Stimulated activated CD8-positive, alpha-beta memory T cell treated with anti-CD3 and anti-CD28 coated beads, Interleukin-12 subunit alpha, Interleukin-12 subunit beta, amount 100 ng/mL, for 1 hour (primary cell): ENCODE data around the gene ZSCAN18.
"Not testable (repeated sequence)": the region's sequence is repeated elsewhere in the genome, so short reads cannot be mapped to it uniquely, and the experiment has no call there.

Experiments
- DNase-seq: peaks from one replicate; pipeline ENCODE4 v3.0.0-alpha.2; 2020; ENCODE audit warnings: low read depth

ZSCAN18 gene, protein sequence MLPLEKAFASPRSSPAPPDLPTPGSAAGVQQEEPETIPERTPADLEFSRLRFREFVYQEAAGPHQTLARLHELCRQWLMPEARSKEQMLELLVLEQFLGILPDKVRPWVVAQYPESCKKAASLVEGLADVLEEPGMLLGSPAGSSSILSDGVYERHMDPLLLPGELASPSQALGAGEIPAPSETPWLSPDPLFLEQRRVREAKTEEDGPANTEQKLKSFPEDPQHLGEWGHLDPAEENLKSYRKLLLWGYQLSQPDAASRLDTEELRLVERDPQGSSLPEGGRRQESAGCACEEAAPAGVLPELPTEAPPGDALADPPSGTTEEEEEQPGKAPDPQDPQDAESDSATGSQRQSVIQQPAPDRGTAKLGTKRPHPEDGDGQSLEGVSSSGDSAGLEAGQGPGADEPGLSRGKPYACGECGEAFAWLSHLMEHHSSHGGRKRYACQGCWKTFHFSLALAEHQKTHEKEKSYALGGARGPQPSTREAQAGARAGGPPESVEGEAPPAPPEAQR

DNA sequence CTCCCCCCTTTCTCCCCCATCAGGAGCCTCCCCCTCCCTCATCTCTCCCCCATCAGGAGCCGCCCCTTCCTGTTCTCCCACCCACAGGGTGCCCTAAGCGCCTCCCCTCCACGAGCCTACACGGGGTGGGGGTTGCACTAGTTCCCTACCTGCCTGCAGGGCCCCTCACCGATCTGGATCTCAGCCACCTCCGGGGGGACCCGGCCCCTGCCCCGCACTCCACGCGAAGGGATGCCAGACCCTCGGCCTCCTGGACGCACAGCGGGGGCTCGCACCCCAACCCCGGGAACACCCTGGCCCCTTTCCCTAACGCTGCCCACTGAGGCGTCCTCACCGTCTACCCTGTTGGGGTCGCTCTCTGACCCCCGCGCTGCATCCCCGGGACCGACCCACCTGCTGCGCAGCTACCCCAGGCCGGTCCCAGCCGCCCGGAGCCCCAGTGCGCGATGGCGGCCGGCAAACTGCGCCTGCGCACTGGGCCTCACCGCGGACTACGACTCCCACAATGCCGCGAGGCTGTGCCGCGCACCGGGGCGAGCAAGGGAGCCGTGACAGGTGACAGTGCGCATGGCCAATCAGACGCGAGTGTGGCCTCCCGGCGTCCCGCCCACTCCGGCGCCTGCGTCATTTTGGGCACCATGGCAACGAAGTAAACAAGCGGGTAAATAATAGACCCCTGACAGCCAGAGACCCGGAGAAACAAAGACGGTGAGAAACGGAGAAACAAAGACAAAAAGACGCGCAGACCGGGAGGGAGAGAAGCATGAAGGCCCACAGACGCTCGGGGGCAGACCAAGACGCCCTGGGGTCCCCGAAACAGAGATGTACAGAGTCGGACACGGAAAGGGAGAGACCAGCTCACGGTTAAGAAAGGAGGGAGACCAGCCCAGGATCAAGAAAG, at the start of gene ZSCAN18:
TSS of gene ZSCAN18 (minus strand) at position 451 of the 901 bp plus-strand sequence. CDS start 7,964 bp downstream, outside the sequence.
- peak; percentile 97 for DNase-seq

DNA sequence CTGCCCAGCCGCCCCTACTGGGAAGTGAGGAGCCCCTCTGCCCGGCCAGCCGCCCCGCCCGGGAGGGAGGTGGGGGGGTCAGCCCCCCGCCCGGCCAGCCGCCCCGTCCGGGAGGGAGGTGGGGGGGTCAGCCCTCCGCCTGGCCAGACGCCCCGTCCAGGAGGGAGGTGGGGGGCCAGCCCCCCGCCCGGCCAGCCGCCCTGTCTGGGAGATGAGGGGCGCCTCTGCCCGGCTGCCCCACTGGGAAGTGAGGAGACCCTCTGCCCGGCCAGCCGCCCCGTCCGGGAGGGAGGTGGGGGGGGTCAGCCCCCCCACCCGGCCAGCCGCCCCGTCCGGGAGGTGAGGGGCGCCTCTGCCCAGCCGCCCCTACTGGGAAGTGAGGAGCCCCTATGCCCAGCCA, 49.4 kb upstream of the ZSCAN18 start:
- not testable (repeated sequence) for DNase-seq

DNA sequence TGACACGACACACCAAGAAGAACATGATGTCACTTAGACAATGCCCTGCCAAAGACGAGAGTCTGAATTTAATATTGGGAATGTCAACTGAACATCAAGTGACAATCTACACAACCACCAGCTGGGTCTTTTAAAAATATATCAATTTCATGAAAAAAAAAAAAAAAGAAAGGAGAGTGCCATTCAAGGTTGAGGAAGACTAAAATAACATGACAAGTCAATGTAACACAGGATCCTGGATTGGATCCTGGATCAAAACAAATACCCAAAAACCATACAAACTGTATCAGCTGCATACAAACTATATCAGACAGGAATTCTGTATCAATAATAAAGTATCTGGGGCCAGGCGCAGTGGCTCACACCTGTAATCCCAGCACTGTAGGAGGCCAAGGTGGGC, 47.8 kb upstream of the ZSCAN18 start:
- no peak for DNase-seq

DNA sequence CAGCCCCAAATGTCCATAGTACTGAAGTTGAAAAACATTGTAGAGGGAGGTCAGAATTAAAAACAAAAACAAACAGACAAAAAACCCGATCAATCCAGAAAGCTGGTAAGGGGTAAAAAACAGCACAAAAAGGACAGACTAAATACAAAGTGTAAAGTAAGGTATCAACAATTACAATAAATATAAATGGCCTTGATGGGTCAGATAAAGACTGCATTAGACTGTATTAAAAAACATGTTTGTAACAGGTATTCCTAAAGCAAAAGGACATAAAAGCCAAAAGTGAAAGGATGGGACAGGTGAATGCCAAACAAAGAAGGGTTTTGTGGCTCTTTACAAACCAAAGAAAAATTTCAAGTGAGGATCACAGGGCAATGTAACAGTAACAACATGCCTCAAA, 36.2 kb upstream of the ZSCAN18 start:
- no peak for DNase-seq

DNA sequence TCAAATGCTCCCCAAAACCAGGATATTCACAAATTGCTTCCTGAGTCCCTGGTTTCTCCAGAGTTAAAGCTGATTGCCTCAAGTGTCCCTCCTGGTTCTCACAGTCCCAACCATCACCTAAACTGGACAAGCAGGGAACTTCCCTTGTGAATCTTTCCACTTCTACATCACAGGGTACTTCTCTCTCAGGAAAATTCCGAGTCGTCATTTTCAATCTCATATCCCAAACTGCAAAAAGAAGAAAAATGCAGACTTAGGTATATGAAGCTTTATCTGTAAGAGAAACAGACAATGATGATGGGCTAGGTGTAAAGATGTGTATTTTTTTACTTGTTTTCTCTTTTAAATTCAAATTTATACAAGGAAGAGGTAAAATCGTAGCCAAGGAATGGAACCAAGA, 31.3 kb upstream of the ZSCAN18 start:
- DNase-seq = no peak

DNA sequence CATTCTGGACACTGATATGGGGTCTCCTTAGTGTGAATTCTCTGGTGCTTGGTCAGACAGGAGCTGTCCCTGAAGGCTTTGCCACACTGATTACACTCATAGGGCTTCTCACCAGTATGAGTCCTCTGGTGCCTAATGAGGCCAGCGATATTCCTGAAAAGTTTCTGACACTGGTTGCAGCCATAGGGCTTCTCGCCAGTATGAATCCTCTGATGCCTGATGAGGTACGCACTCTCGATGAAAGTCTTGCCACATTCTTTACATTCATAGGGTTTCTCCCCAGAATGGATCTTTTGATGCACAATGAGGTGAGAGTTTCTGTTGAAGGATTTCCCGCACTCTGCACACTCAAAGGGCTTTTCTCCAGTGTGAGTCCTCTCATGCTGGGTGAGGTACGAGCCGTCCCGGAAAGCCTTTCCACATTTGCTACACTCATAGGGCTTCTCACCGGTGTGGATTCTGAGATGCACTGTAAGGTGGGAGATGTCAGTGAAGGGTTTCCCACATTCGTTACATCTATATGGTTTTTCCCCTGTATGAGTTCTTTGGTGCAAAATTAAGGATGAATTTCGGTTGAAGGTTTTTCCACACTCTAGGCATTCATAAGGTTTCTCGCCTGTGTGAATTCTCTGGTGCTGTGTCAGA, 30.1 kb upstream of the ZSCAN18 start:
- DNase-seq = no peak

DNA sequence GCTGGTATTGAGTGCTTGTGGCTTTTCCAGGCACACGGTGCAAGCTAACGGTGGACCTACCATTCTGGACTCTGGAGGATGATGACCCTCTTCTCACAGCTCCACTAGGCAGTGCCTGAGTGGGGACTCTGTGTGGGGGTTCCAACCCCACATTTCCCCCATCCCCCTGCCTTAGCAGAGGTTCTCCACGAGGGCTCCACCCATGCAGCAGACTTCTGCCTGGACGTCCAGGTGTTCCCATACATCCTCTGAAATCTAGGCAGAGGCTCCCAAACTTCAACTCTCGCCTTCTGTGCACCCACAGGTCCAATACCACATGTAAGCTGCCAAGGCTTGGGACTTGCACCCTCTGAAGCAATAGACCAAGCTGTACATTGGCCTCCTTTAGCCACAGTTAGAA, 25.3 kb upstream of the ZSCAN18 start:
- no peak for DNase-seq

DNA sequence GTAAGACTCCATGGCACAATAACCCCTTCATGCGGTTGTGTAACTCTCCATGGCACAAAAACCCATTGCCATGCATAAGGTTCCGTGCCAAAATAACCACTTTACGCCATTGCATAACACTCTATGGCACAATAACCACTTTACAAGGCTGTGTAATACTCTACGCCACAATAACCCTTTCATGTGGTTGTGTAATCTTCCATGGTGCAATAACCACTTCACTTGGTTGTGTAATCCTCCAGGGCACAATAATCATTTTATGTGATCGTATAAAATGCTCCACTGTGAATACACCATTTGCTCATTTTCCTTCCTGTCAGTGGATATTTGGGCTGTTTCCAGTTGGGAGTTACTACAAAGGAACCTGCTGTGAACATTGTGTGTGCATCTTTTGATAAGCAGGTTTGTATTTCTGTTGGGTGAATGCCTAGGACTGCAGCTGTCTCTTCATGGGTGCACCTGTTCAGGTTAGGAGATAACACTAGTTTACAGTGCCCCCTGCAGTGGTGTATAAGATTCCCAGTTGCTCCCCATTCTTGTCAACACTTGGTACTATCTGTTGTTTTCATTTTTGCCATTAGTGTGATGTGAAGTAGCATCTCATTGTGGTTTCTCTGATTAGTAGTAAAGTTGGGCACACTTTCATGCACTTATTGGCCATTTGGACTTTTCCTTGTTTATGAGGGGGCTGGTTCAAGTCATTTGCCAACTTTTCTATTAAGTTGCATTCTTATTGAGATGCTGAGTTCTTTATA, 21.1 kb upstream of the ZSCAN18 start:
- DNase-seq = no peak

DNA sequence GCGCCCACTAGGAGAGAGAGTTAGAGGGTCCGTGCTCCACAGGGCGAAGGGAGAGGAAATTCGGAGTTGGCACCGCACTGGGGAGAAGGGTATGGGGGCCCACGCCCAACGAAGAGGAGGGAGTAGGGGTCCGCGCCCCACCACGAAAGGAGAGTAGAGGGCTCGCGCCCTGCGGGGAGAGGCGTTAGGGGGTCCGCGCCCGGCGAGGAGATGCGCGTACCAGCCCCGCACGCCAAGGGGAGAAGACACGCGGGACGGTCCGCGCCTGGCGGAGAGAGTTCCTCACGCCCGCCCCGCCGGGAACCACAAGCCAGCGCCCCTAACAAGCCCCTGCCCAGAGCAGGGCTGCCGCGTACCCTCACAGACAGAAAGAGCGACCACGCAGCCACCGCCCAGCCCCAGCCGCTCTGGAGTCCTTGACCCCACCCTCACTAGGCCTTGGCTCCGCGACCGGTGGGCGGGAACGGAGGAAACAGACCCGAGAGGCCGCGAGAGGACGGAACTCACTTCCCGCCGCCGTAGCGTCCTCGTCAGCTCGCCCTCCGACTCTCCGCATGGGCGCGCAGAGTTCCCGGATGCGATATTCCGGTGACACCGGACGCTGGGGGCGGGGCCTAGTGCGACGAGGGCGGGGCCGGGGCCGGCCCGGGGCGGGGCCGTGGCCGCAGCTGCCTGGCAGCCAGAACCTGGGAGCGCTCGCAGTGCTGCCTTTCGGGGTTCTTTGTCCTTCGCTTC, 20.0 kb upstream of the ZSCAN18 start:
- DNase-seq = no peak

DNA sequence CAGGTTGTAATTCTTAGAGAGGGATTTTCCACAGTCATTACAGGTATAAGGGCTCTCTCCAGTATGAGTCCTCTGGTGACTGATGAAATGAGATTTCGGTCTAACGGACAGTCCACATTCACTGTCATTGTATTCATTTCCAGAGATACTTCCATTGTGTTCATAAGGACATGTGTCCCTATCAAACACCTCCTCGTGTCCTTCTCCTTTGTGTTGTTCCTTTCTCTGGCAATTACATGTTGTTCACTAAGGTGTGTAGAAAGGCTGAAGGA, 10.5 kb upstream of the ZSCAN18 start:
- DNase-seq = no peak

DNA sequence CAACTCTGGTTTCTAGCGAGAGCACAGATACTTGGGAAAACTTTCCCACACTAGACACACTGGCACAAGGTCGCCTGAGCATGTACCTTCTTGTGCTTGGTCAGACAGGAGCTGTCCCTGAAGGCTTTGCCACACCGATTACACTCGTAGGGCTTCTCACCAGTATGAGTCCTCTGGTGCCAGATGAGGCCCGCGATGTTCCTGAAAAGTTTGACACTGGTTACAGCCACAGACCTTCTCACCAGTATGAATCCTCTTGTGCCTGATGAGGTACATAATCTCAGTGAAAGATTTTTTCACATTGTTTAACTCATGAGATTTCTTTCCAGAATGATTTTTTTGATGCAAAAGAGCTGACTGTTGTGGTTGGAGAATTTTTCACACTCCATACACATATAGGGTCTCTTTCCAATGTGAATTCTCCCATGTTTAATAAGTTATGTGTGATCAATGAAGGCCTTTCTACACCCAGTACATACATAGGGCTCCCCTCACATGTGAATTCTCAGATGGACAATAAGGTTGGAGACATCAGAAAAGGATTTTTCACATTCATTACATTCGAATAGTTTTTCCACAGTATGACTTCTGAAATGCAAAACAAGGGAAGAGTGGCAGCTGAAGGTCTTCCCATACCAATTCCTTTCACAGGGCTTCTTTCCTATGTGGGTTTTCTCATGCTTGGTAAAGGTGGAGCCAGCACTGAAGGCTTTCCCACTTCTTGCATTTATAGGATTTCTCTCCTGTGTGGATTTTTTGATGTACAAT, 9.9 kb upstream of the ZSCAN18 start:
- DNase-seq = no peak

DNA sequence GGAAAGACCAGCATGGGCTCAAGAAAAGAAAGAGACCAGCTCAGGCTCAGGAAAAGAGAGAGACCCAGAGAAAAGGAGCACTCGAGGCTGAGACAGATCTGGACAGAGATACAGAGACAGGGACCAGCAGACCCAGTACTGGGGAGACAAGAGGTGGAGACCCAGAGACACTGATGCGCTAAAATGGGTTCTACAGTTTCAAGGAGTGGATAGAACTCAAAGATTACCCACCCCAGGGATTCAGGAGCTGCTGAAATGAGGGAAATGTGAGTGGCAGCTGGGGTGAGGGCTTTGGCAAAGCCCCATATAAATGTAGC, 609 bp upstream of the ZSCAN18 start:
- no peak for DNase-seq

DNA sequence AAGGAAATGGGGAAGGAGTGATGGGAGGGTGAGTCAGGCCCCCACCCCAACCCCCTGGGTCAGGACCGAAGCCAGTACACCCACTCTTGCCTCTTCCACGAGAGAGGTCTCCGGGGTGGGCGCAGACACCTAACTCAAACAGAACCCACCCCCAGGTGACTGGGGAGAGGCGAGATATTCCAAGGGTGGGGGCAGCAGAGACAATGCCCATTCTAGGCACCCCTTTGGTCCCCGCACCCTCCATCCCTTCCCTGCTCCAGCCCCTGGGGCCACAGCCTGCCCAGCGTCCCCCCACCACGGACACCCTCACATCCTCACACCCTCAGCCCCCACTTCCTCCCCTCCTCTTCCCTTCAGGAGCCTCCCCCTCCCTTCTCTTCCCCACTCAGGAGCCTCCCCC, 682 bp downstream of the ZSCAN18 start:
- no peak for DNase-seq

DNA sequence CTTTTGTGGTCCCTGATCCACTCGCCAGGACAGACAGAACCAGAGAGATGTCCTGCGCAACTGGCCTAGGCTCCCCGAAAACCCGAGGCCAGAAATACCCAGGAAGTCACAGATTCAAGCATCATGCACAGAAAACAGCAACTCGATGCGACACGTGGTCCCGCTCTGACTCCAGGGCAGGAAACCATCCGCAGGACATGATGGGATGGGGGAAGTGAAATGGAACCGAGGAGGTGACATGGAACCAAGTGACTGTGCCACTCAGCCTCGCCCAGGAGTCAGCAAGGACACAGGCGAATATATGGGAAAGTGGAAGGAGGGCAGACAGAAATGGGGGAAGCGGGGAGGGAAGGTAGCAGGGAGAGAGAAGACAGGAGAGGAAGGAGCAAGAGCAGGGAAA, 1.1 kb downstream of the ZSCAN18 start:
- no peak for DNase-seq

DNA sequence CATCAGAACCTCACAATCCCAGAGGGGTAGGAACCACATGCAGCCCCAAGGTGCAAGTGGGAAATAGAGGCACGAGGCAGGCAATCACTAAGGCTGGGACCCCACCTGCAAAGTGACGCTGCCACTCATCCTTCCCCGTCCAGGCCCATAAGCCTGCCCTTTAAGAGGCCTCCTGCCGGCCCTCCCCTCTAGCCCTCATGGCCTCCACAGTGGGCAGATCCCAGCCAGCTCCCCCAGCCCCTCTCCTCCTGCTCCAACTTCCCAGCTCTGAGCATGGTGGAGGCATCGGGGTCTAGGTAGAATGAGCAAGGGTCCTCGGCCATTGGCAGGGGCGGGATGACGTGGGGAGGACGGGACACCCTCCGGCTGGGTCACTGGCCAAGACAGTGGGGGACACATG, 2.7 kb downstream of the ZSCAN18 start:
- DNase-seq = no peak

DNA sequence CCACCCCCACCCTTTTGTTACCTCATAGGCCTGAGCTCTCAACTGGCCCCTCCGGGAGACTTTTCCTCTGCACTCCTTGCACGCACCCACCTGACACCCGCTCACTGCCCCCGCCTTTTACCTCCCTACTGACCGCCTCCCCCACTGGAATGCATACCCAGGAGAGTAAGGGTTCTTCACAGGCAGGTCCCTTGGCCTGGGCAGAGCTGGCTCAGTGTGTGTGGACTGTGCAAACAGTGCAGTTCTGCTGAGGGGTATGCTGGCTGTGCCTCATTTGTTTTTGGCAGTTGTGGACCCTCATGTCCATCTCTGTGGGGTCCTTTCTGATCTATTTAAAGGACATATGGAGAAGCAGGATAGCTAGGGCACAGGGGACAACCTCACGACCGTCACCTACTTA, 5.0 kb downstream of the ZSCAN18 start:
- no peak for DNase-seq

DNA sequence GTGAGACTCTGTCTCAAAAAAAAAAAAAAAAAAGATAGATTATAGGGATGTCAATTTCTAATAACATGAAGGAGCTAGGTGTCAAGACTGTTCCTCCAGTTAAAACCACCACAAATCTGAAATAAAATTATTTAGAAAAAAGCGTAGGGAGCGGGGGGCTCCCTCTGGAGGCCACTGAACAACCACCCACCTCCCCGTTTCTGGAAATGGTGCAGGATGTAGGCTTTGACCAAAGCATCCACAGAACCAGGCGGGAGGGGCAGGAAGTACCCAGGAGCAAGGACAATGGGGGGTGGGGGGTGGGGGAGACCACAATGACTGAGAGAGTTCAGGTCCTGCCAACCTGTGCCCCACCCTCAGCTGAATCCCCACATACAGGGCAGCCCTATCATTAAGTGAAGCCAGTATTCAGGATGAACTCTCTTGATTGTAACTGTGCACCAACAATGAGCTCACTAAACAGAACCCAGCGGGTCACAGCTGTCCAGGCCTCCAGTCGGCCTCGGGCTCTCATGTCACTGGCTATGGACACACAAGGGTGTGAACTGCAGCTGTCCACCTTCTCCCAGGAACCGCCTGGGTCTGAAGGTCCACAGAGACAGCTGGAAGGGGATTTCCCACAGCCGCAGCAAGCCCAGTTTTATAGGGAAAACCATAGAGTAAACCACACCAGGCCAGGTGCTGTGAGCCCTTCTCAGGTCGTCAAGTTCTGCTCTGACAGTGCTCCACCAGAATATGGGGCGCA, 6.6 kb downstream of the ZSCAN18 start:
- DNase-seq = no peak

DNA sequence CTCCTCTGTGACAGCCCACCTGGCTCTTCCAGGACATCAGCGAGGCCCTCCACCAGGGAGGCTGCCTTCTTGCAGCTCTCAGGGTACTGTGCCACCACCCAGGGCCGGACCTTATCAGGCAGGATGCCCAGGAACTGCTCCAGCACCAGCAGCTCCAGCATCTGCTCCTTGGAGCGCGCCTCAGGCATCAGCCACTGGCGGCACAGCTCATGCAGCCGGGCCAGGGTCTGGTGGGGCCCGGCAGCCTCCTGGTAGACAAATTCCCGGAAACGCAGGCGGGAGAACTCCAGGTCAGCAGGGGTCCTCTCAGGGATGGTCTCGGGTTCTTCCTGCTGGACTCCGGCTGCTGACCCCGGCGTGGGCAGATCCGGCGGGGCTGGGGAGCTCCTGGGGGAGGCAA, 8.2 kb downstream of the ZSCAN18 start:
- DNase-seq = no peak

DNA sequence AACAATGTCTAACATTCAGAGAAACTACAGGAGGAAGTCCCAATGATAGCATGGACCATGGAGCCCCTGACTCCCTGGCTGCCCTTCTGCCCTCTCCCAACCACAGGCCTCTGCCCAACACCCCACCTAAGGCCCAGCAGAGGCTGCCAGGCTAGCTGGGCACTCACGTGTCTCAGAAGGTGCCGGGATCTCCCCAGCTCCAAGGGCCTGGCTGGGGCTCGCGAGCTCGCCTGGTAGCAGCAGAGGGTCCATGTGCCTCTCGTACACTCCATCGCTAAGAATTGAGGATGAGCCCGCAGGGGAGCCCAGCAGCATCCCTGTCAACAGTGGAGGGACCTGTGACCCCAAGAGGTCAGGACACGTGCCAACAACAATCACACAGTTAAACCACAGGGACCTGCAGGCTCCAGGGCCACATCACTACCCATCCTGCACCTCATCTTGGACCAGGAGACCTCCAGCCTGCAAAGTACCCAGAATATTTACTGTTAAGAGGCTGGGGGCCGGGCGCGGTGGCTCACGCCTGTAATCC, 9.4 kb downstream of the ZSCAN18 start:
- DNase-seq = no peak
